CD4-positive, alpha-beta T cell treated with Interleukin-15 for 1 hour (primary cell): ENCODE measurements around the gene CNTN5.

Experiments
- DNase-seq: peaks from one replicate; pipeline ENCODE4 v3.0.0-alpha.2; 2020

The CNTN5 gene

GRCh38 chr11:99171330-99171729, 150.6 kb downstream of the CNTN5 start:
- DNase-seq: no peak

- no peak for DNase-seq
These were observed 155.7 kb downstream of the CNTN5 start for GRCh38 chr11:99176430-99176829.

DNA sequence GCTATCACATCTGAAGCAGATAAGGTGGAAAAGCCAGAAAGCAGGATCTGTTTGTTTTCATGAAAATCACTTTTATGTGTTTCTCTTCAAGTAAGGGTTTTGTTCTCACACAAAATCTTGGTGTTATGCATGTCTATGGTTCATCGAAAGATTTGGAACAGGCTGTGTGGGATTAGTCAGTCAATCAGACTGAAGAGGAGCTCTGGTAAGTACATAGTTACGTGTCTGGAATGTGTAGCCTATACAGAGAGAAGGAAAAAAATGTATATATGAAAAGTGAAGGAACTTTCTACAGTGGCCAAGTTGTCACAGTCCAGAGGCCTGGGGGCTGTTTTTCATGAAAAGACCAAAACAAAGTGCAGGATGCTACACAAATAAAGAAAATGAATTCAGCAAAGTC, 156.7 kb downstream of the CNTN5 start:
- DNase-seq: no peak

GRCh38 chr11:99184146-99184545, 163.4 kb downstream of the CNTN5 start:
- DNase-seq: no peak

- DNase-seq: no peak
These were observed 167.5 kb downstream of the CNTN5 start for GRCh38 chr11:99188221-99188620.

- no peak for DNase-seq
These were observed 172.0 kb downstream of the CNTN5 start for GRCh38 chr11:99192716-99193115.

DNA sequence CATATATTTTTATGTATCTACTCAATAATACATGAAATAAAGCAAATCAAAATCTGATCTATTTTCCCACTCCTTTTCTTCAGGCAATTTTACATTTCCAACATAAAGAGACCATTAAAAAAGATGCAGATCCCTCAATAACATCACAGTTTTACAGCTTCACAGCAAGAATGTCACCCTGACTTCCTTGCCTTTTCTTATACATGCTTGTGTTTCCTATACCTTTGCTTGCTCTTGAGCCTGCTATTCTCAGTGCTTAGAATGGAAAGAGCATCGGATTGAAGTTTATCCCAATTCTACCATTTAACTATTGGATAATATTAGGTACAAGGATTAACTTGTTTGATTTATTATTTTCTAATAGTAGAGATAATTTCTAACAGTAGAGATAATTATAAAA, 176.7 kb downstream of the CNTN5 start:
- DNase-seq: no peak

DNA sequence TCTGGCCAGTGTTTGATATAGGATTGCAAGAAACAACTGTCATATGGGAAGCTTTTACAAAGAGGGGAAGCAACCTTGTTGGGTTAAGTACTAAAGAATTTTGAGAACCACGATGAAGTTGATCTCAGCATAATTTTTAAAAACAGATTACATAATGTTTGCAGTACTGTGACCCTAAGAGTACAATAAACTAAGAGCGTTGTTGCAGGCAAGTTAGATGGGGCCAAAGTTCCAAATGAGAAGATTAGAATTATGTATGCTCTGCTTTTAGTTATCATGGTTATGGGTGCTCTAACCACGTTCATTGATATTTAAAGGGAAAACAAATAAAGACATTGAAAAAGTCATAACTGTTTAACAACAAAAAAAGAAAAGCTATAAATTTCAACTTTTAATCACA, 177.5 kb downstream of the CNTN5 start:
- no peak for DNase-seq

DNA sequence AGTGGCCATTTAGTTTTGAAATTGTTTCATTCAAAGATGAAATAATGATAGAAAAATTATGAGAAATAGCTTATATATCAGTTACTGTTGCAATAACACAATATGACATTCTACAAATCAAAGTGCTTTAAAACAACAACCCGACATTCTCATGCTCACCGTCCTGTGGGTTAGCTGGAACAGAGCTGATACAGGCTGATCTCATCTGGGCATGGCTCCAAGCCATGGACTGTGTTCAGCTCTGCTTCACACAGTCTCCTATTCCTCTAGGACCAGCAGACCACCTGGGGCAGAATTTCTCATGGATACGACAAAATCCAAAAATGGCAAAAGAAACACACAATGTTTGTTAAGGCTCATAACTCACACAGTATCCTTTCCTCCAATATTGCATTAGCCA, 178.6 kb downstream of the CNTN5 start:
- no peak for DNase-seq

- DNase-seq: no peak
These were observed 180.0 kb downstream of the CNTN5 start for GRCh38 chr11:99200720-99201119.

- no peak for DNase-seq
These were observed 188.1 kb downstream of the CNTN5 start for GRCh38 chr11:99208813-99209212.

DNA sequence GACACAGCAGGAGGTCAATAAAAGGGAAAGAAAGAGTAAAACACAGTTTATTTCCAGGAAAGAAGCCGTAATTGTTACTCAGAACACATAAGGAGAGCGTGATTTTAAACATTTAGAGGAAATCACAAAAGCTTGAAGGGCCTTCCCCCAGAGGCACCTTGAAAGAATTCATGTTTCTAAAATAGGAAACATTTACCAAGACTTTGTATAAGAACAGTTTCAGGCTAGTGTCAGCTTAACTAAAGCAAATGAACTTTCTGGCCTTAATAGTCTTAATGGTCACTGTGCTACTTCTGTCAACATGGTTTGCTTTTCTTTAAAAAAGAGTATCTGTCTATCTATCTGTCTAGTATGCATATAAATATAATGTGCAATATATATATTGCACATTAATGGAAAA, 208.8 kb downstream of the CNTN5 start:
- DNase-seq: no peak

DNA sequence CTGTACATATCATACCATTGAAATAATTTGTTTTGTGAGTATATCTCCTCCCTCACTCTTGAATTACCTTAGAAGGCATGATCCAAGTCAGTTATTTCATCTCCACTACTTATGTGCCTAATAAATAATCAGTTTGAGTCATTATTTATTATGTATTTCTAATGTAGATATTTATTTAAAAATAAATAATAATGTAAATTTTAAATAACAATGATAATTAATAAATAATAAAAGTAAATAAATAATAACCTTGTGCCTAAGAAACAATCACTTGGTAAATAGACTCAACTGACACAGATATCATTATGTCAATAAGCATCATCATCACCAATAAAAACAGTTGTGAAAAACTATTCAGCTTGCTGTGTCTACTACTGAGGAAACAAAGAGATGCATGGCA, 213.8 kb downstream of the CNTN5 start:
- DNase-seq: no peak

GRCh38 chr11:99238401-99238800, 217.7 kb downstream of the CNTN5 start:
- no peak for DNase-seq

DNA sequence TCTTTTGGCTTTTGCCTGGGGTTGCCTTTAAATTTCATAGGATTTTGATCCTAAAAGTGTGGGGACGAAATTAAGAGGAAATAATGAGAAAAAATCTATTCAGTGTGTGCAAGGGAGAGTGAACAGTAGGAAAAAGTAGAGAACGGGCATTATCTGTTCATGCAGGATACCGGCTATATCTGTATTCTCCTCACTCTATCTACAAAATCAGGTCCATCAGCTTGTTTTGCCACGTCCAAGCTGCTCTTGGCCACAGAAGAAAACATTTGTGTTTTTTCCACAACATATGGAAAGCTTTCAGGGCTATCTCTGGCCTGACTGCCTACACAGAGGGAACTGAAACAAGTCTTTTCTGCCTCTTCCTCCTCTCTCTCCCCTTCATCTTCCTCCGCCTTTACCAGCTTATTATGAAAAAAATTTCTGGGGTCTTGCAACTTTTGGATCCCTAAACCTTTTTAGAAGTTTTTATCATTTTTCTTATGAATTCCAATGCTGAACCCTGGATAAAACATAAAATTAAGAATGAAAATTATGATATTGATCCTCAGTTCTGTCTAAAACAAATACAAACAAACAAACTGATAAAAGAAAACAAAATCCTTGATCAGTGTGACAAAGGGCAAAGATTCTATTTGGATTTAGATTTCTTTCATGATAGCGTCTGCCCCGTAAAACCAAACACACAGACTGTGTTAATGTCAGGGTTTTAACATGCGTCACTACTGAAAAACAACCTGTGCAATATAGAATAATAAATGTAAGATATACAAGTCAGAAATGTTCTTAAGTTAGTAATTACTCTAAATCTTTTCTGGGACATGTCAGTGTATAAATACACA, 219.7 kb downstream of the CNTN5 start:
- DNase-seq: no peak

DNA sequence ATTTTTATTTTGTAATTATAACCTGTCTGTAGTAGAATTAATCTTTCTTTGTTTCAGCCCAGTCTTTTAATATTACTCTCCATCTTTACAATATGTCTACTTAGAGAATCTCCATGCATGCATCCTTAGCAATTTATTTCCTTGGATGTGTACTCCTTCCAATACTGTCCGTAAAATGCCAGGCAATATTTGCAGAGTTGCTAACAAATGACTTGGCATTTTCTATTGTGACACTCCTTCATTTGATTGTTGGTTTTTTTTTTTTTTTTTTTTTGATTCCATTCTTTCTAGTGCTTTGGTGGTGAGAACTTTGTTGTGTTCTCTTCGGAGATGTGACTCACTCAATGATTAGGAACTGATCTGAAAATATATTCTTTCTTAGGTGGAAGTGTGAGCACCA, 220.3 kb downstream of the CNTN5 start:
- DNase-seq: no peak

- no peak for DNase-seq
These were observed 223.9 kb downstream of the CNTN5 start for GRCh38 chr11:99244613-99245012.

- DNase-seq: no peak
These were observed 225.4 kb downstream of the CNTN5 start for GRCh38 chr11:99246199-99246598.

DNA sequence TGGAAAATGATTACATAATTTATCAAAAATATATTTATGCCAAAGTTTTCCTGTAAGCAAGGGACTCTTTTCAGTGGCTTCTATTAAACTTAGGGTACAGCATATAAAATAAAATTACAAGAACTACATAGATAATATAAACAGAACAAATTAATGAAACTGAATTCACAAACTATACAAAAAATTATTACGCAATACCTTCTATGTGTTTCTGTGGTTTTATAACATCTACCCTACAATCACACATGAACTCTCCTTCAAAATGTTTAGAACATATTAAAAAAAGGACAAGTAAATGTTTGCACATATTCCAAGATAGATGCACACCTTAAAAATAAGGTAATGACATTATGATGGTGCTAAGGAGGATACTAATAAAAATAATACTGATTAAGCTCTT, 235.9 kb downstream of the CNTN5 start:
- DNase-seq: no peak

GRCh38 chr11:99257131-99257530, 236.4 kb downstream of the CNTN5 start:
- no peak for DNase-seq

GRCh38 chr11:99260696-99261095, 239.9 kb downstream of the CNTN5 start:
- DNase-seq: no peak

- DNase-seq: no peak
These were observed 248.1 kb downstream of the CNTN5 start for GRCh38 chr11:99268886-99269285.

DNA sequence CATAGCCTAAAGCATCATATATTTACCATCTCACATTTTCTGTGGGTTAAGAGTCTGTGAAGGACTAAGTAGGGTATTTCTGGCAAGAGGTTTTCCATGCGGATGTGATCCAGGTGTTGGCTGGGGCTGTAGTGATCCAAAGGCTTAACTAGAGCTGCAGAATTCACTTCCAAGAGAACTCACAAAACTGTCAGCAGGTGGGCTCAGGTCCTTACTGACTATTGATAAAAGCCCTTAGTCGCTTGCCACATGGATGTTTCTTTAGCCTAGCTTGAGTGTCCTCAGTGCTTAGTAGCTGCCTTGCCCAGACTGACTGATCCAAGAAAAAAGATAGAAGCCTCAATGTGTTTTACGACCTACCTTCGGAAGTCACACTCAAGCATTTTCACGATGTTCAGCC, 250.8 kb downstream of the CNTN5 start:
- DNase-seq: no peak

DNA sequence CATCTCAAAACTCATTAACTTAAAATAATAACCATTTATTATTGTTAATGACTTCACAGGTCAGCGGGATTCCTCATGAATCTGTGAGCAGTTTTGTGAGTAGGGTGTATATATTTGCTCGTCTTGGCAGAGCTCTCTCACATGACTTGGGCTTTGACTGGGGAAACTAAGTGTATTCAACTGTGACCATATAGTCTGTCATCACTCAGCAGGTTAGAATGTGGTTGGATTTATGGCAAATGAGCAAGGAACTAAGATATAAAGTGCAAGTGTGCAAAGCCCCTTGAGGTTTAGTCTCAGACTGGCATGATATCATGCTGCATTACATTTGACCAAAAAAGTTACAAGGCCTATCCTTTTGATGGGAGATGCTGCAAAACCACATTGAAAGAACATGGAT, 254.8 kb downstream of the CNTN5 start:
- no peak for DNase-seq

DNA sequence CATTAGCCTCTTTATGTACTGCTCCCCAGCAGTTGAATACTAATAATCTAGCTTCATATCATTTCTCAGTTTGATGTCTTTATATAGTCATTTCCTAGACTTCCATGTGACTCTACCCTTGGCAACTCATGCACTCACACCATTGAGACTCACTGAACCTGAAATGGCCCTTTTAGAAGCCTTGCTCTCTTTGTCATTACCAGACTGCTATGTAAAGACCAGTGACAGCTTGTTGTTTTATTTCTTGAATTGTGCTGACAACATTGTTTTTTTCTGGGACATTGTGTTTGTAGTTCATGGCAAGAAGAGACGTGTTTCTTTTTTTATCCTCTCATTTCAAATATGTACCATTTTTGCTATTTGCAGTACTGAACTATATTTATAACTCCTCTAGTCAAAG, 256.5 kb downstream of the CNTN5 start:
- DNase-seq: no peak
